Panc1 (cell line): Measurements from ENCODE around the gene NUDT6. TPM values are rescaled to one million over a fixed set of nuclear protein-coding genes. Genes with fewer than 3 reads are reported as not detected.
A peak's percentile ranks its signal among the peaks of the same experiment; 100 is the strongest.

Source experiments
- ATAC-seq: fragments of 200-7000 bp; cut with Tn5 transposase; 2 replicates; pipeline ENCODE4 v1.9.1; 2020; ENCODE audit warnings: mild to moderate bottlenecking, moderate library complexity
- BruUV-seq: library from RNA; stranded (reverse); fragments of 400-500 nt; replicated peaks from 2 replicates; lab custom pipeline; 2021; lab: Mats Ljungman, UMichigan
- CTCF ChIA-PET: fragments of 300-600 bp; sonication (Branson Sonifier 250); formaldehyde crosslinking; loops from one replicate; lab custom pipeline; 2022; ENCODE audit warnings: antibody characterized with exemption; lab: Charles Lee
- POLR2A ChIA-PET: fragments of 300-600 bp; sonication (Branson Sonifier 250); formaldehyde crosslinking; loops from one replicate; lab custom pipeline; 2022; ENCODE audit warnings: antibody characterized with exemption; lab: Charles Lee
- DNase-seq: peaks from one replicate; pipeline ENCODE4 v3.0.0-alpha.2; 2010; ENCODE audit warnings: low read depth, low spot score
- H3K27ac ChIP-seq: 2 replicates; pipeline ENCODE4 v1.5.1; 2011; ENCODE audit warnings: mild to moderate bottlenecking, low read length, inconsistent platforms
- H3K27me3 ChIP-seq: fragments of 200-500 bp; sonication (Bioruptor generic); 2 replicates; pipeline ENCODE4 v1.6.0; 2014; ENCODE audit warnings: low read length, inconsistent platforms; ENCODE audit not compliant: control insufficient read depth, insufficient read depth
- H3K36me3 ChIP-seq: fragments of 200-500 bp; sonication (Bioruptor generic); 2 replicates; pipeline ENCODE4 v1.5.1; 2014; ENCODE audit warnings: inconsistent platforms, mild to moderate bottlenecking, low read length, moderate library complexity; ENCODE audit not compliant: control insufficient read depth, insufficient read depth
- H3K4me1 ChIP-seq: 2 replicates; pipeline ENCODE4 v1.5.1; 2011; ENCODE audit warnings: inconsistent platforms, mild to moderate bottlenecking, low read length, moderate library complexity; ENCODE audit not compliant: control insufficient read depth, insufficient read depth
- H3K4me3 ChIP-seq, 2 experiments: 2 replicates each; pipeline ENCODE4 v1.5.1; 2011 to 2012; ENCODE audit warnings: low read depth in 2 of 2, low read length in 2 of 2, mild to moderate bottlenecking in 2 of 2, inconsistent platforms in 1 of 2, moderate library complexity in 1 of 2
- H3K9me3 ChIP-seq: fragments of 200-500 bp; sonication (Bioruptor generic); 2 replicates; pipeline ENCODE4 v1.5.1; 2014; ENCODE audit warnings: low read depth, mild to moderate bottlenecking, inconsistent platforms, low read length, moderate library complexity; ENCODE audit not compliant: control insufficient read depth, insufficient read depth
- CTCF ChIP-seq: fragments of 450-650 bp; IDR thresholded peaks from 2 replicates; pipeline ENCODE4 v1.5.1; 2017; ENCODE audit warnings: mild to moderate bottlenecking
- POLR2AphosphoS5 ChIP-seq: IDR thresholded peaks from 2 replicates; pipeline ENCODE4 v1.6.1; 2012; ENCODE audit warnings: mild to moderate bottlenecking, low read depth, low read length, moderate library complexity
- REST ChIP-seq, 2 experiments: IDR thresholded peaks; 2 replicates each; pipeline ENCODE4 v1.6.1; 2011 to 2012; ENCODE audit warnings: low read depth in 2 of 2, control low read depth in 1 of 2, low read length in 1 of 2, mild to moderate bottlenecking in 1 of 2, moderate library complexity in 1 of 2; ENCODE audit not compliant: insufficient read depth in 1 of 2
- SIN3A ChIP-seq: IDR thresholded peaks from 2 replicates; pipeline ENCODE4 v1.6.1; 2012; ENCODE audit warnings: low read depth, mild to moderate bottlenecking, low read length, moderate library complexity, borderline replicate concordance; ENCODE audit not compliant: insufficient read depth
- TCF7L2 ChIP-seq: IDR thresholded peaks from 2 replicates; pipeline ENCODE4 v1.6.1; 2011; ENCODE audit warnings: mild to moderate bottlenecking, low read depth, low read length, inconsistent platforms
- in situ Hi-C: cut with HindIII; loops from 2 replicates; pipeline ENCODE4 v1.10.0; 2016; ENCODE audit warnings: low sequenced_read_pairs, low pct_unique_long_range_greater_than_20kb
- intact Hi-C: fragments of 100-400 bp; cut with micrococcal nuclease; formaldehyde crosslinking; loops from one replicate; pipeline ENCODE4 v1.10.0; 2022; ENCODE audit not compliant: unreplicated experiment
- total RNA-seq: library from RNA; stranded (reverse); gene quantifications from one replicate; pipeline ENCODE4 v1.2.1, GENCODE V29; 2021; ENCODE audit not compliant: unreplicated experiment

NUDT6 gene
- total RNA-seq, 1 experiment from 2014 or later = 7.5 TPM

GRCh38 chr4:122932763-122933162 is 10.4 kb upstream of the NUDT6 start:
- BruUV-seq = no TSS peak
- H3K27ac ChIP-seq = no peak overlapping the region
- peaks cover 19% of the 10 kb centered on the region for H3K36me3 ChIP-seq
- intact Hi-C loops (no loop called here), in situ Hi-C loops (no loop called here)
- no peak overlapping the region for H3K4me3 ChIP-seq
- H3K27me3 ChIP-seq = no peaks in the 10 kb centered on the region
- no peak for TF ChIP-seq CTCF
- TF ChIP-seq SIN3A = no peak
- TF ChIP-seq POLR2AphosphoS5 = no peak
- TF ChIP-seq REST (IDR thresholded peaks at IDR 0.05; ENCODE audit: insufficient read depth in 1 of 2, low read depth in 2 of 2, low read length in 1 of 2) = no peak
- POLR2A ChIA-PET = interaction anchor here (0.5 kb wide), 1 partner anchor 176 kb away, joined by 3 read pairs; no protein-coding TSS in a partner anchor
- no peak for DNase-seq
- CTCF ChIA-PET = interaction anchor here (0.6 kb wide), 1 partner anchor 206 kb away, joined by 4 read pairs; no protein-coding TSS in a partner anchor
- no peaks in the 10 kb centered on the region for H3K4me1 ChIP-seq
- ATAC-seq = no peak
- H3K9me3 ChIP-seq = no peaks in the 10 kb centered on the region

GRCh38 chr4:122930862-122931261 is 8.5 kb upstream of the NUDT6 start:
- CTCF ChIA-PET = interaction anchor here (0.7 to 1.0 kb wide), 2 partner anchors 173 to 199 kb away, joined by 3 to 4 read pairs; partner anchors contain the start of gene BBS12
- intact Hi-C loops (no loop called here), in situ Hi-C loops (no loop called here)
- no TSS peak for BruUV-seq
- H3K27ac ChIP-seq = no peak overlapping the region
- no peaks in the 10 kb centered on the region for H3K27me3 ChIP-seq
- TF ChIP-seq TCF7L2 (no peak), REST (IDR thresholded peaks at IDR 0.05; ENCODE audit: insufficient read depth in 1 of 2, low read depth in 2 of 2, low read length in 1 of 2) (no peak), CTCF (peak; percentile 18; the same call in 1 of the 2 replicates), POLR2AphosphoS5 (no peak), SIN3A (no peak)
- POLR2A ChIA-PET = interaction anchor here (0.6 to 0.7 kb wide), 2 partner anchors 9 to 774 kb away, joined by 3 read pairs; no protein-coding TSS in a partner anchor
- peaks cover 3% of the 10 kb centered on the region; the same call in 1 of the 2 replicates for H3K4me1 ChIP-seq
- H3K9me3 ChIP-seq = no peaks in the 10 kb centered on the region
- no peak overlapping the region for H3K4me3 ChIP-seq
- no peak for DNase-seq
- no peak for ATAC-seq
- peaks cover 15% of the 10 kb centered on the region for H3K36me3 ChIP-seq
